GM10847 (cell line): Measurements from ENCODE around the gene GTF3C1.

Experiments
- POLR2A ChIP-seq: IDR thresholded peaks from 2 replicates; pipeline ENCODE4 v1.6.1; 2011; ENCODE audit not compliant: insufficient read length; ENCODE audit errors: extremely low read depth

The GTF3C1 gene

DNA sequence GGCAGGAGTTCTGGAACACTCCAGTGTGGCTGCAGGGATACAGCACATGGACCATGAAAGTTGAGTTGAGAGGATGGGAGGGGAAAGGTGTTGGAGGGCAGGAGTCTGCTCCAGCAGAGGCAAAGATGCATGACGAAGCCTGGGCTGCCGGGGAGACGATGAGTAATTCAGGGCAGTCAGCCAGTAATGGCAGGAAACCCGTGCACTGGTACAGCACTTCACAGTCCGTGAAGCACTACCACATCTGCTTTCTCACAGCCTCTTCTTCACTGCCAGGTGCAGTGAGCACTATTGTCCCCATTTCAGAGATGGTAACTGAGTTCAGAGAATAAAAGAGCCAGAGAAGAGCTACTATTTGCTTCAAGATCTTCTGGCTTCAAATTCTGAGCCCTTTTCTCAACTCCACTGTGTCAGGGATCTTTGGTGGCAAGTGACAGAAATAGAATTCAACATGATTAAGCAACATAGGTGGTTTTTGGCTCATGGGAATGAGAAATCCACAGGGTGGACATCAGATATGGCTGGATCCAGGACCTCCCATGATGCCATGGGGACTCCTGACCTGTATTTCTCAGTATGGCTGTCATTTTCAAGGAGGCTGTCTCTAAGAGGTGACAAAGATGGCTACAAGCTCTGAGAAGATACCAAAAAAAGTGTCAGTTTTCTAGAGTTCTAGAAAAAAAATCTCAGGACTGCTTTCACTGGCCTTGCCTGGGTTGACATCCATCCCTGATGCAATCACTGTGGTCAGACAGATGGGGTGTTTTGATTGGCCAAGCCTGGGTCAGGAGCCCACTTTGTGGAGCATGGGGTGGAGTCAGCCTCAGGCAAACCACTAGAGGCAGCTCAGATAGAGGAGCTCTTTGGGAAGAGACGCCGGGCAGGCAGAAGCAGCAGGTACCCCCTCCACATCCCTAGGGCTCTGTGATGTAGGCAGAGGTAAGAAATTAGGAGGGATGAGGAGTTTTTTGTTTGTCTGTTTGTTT, 123.0 kb downstream of the GTF3C1 start:
- peak; percentile 73 for TF ChIP-seq POLR2A

DNA sequence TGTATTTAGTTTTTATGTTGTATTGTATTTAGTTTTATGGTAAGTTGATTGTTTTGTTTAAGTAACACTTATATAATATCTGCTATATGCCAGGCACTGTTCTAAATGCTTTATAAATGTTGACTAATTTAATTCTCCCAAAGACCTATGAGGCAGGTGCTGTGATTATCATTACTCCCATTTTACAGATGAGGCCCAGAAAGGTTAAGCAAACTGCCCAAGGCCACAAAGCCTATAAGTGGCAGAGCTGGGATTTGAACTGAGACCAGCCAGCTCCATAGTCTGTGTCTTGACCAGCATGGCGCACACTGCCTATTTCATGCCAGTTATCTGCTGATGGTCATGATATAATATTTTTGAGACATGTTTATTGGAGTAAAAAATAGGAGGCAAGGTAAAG, 123.8 kb downstream of the GTF3C1 start:
- no peak for TF ChIP-seq POLR2A

DNA sequence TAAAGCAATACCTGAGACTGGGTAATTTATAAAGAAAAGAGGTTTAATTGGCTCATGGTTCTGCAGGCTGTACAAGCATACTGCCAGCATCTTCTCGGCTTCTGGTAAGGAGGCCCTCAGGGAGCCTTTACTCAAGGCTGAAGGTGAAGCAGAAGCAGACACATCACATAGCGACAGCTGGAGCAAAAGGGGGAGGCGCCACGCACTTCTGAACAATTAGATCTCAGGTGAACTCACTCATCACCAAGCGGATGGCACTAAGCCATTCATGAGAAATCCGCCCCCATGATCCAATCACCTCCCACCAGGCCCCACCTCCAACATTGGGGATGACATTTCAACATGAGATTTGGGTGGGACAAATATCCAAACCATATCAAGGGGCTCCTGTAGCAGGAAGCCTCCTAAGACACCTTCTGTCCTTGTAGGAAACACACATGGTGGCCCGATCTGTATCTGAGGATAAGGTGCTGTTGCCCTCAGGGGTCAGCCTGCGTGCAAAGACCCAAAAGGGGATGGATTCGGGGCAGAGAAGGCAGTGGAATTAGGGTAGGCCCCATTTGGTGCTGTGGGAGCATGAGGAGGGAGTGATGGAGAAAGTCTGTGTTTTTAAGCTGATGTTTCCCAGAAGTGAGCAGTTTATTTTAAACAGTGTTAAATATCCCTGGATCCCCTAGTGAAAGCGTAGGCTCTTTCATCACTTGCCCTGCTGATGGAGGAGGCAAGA, 124.8 kb downstream of the GTF3C1 start:
- TF ChIP-seq POLR2A = no peak

DNA sequence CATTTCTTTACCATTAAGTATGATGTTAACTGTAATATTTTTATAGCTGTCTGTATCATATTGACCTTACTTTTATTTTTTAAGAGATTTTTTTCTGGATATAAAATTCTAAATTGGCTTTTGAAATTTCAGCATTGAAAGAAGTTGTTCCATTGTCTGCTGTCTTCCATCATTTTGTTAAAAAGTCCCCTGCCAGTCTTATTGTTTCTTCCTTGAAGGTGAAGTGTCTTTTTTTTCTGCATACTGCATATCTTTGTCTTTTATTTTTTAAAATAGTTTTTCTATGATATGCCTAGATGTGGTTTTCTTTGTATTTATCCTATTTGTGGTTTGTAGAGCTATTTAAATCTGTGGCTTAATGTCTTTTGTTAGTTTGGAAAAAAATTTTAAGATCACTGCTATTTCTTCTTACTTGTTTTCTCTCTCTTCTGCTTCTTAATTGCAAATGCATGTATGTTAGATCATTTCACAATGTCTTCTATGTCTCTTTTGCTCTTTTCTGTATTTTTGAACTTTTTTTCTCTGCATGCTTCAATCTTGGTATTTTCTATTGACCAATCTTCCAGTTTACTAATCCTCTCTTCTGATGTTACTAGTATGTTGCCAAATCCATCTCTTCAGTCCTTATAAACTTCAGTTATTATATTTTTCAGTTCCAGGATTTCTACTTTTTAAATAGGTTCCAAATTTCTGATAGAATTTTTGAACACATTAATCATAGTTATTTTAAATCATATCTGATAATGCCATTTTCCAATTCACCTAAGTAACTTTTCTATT, 127.6 kb downstream of the GTF3C1 start:
- TF ChIP-seq POLR2A = no peak

DNA sequence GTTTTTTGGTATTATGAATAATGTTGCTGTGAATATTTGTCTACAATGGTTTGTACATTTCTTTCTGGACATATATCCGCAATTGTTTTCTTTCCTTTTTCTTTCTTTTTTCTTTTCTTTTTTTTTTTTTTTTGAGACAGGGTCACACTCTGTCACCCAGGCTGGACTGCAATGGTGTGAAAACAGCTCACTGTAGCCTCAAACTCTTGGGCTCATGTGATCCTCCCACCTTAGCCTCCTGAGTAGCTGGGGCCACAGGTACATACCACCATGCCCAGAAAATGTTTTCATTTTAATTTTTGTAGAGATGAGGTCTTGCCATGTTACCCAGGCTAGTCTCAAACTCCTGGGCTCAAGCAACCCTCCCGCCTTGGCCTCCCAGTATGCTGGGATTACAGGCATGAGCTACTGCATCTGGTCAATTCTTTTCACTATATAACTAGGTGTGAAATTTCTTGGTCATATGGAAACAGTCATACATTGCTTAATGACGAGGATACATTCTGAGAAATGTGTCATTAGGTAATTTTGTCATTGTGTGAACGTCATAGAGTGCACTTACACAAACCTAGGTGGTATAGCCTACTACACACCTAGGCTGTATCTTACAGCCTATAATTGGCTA, 132.6 kb downstream of the GTF3C1 start:
- TF ChIP-seq POLR2A = no peak

DNA sequence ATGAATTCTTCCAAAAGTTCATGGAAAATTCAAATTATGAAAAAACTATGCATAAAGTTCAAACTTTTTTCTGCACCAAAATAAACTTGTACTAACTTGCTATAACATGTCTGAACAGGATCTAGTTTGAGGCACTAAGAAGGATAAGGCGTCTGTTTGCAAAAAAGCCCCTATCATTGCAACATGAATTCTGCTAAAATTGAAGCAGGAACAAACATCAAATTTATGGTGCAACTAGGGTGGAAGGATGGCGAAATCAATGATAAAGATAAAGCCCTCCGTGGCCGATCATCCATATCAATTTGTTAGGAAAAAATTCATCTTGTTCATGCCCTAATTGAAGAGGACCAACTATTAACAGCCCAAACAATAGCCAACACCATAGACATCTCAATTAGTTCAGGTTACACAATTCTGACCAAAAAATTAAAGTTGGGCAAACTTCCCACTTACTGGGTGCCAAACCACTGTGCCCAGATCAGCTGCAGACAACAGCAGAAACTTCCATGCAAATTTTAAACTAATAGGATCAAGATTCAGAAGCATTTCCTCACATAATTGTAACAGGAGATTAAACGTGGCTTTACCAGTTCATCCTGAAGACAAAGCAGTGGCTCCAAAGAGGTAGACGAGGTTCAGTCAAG, 134.8 kb downstream of the GTF3C1 start:
- no peak for TF ChIP-seq POLR2A

DNA sequence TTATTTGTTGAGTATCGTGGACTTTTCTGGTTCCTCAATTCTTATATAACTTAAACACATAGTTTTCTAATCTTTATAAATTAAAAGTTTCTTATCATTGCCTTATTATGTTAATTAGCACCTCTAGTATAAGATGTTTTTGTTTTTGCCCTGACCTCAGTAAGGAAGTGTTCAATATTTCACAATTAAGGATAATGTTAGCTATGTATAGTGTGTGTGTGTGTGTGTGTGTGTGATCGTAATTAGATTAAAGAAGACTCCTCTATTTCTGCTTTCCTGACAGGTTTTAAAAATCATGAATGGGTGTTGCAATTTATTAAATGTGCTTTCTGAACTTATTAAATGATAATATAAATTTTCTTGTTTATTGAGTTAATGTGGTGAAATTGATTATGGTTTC, 135.8 kb downstream of the GTF3C1 start:
- TF ChIP-seq POLR2A = no peak

DNA sequence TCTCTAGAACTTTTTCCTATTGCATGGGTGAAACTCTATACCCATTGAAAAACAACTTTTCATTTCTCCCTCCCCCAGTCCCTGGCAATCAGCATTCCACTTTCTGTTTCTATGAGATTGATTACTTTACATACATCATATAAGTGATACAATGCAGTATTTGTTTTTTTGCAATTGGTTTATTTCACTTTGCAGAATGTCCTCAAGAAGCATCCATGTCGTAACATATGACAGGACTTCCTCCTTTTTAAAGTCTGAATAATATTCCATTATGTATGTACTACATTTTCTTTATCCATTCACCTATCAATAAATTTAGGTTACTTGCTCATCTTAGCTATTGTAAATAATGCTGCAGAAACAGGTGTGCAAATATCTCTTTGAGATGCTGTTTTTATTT, 139.0 kb downstream of the GTF3C1 start:
- no peak for TF ChIP-seq POLR2A
